ENCODE data around the gene ERFL.

Gene ERFL

DNA sequence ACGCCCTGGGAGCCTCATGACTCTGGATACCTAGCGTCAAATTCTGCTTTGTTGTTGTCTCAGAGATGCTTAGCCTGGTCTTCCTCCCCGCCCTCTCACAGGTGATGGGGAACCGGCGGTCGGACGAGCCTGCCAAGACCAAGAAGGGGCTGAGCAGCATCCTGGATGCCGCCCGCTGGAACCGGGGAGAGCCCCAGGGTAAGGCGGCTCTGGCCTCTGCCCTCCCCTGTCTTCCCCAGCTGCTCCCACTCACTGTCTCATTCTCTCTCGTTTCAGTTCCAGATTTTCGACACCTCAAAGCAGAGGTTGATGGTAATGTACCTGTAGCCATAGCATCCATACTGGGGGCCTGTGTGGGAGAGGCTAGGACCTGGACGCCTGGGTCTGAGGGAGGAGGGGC is 33.9 kb downstream of the ERFL start:
- Histone ChIP-seq H3K4me3 (ENCODE audit: low read depth in 1 of 2, low read length in 2 of 2) (no peak overlapping the region), H3K79me2 (ENCODE audit: insufficient read depth, low read length) (peaks cover 69% of the 10 kb centered on the region), H3K9me3 (ENCODE audit: insufficient read depth, low read length, severe bottlenecking) (no peaks in the 10 kb centered on the region), H2AFZ (ENCODE audit: low read depth, low read length) (no peak overlapping the region), H3K27me3 (ENCODE audit: insufficient read depth, low read length, poor library complexity) (no peaks in the 10 kb centered on the region), H3K4me2 (ENCODE audit: insufficient read depth, low read length) (no peak overlapping the region), H3K4me1 (ENCODE audit: insufficient read depth, low read length) (peaks cover 16% of the 10 kb centered on the region; the same call in 1 of the 2 replicates), H3K27ac (ENCODE audit: low read length) (no peak overlapping the region), H3K9ac (ENCODE audit: low read depth, low read length) (no peak overlapping the region), H3K36me3 (ENCODE audit: insufficient read depth, low read length) (peaks cover 91% of the 10 kb centered on the region), H4K20me1 (ENCODE audit: insufficient read depth, low read length) (peaks cover 58% of the 10 kb centered on the region)
- DNase-seq (no peak), ATAC-seq (ENCODE audit: insufficient read depth, low read depth) (no peak)
- no peak for TF ChIP-seq EZH2 (IDR thresholded peaks at IDR 0.05; ENCODE audit: borderline replicate concordance, low read depth, low read length, severe bottlenecking)
- TF ChIP-seq, protein P1, sequence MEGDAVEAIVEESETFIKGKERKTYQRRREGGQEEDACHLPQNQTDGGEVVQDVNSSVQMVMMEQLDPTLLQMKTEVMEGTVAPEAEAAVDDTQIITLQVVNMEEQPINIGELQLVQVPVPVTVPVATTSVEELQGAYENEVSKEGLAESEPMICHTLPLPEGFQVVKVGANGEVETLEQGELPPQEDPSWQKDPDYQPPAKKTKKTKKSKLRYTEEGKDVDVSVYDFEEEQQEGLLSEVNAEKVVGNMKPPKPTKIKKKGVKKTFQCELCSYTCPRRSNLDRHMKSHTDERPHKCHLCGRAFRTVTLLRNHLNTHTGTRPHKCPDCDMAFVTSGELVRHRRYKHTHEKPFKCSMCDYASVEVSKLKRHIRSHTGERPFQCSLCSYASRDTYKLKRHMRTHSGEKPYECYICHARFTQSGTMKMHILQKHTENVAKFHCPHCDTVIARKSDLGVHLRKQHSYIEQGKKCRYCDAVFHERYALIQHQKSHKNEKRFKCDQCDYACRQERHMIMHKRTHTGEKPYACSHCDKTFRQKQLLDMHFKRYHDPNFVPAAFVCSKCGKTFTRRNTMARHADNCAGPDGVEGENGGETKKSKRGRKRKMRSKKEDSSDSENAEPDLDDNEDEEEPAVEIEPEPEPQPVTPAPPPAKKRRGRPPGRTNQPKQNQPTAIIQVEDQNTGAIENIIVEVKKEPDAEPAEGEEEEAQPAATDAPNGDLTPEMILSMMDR (IDR thresholded peaks at IDR 0.05; ENCODE audit: borderline replicate concordance, extremely low read depth, low read length, poor library complexity, severe bottlenecking) = no peak

DNA sequence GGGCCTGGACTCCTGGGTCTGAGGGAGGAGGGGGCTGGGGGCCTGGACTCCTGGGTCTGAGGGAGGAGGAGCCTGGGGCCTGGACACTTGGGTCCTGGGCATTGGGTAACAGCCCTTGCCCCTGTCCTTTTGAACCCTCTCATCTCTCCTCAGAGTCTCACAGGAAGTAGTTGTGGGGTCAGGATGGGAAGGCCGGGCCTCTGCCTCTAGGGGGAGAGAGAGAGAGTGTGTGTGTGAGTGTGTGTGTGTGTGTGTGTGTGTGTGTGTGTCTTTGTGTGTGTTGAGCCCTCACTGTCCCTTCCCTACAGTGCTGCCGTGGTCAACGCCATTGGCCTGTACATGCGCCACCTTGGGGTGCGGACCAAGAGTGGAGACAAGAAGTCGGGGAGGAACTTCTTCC is 34.4 kb downstream of the ERFL start:
- peaks cover 20% of the 10 kb centered on the region for H3K4me1 ChIP-seq (ENCODE audit: insufficient read depth, low read length)
- H3K27ac ChIP-seq (ENCODE audit: low read length) = 0 out of 2 replicates have a peak overlapping the region, but pooled peaks have one; percentile 31
- TF ChIP-seq, protein P1 (IDR thresholded peaks at IDR 0.05; ENCODE audit: borderline replicate concordance, extremely low read depth, low read length, poor library complexity, severe bottlenecking) = peak; percentile 54
- no peak for TF ChIP-seq EZH2 (IDR thresholded peaks at IDR 0.05; ENCODE audit: borderline replicate concordance, low read depth, low read length, severe bottlenecking)
- DNase-seq = peak; percentile 51
- no peak overlapping the region for H2AFZ ChIP-seq (ENCODE audit: low read depth, low read length)
- H3K27me3 ChIP-seq (ENCODE audit: insufficient read depth, low read length, poor library complexity) = no peaks in the 10 kb centered on the region
- H3K36me3 ChIP-seq (ENCODE audit: insufficient read depth, low read length) = peaks cover 91% of the 10 kb centered on the region
- H3K79me2 ChIP-seq (ENCODE audit: insufficient read depth, low read length) = peaks cover 71% of the 10 kb centered on the region
- H3K9me3 ChIP-seq (ENCODE audit: insufficient read depth, low read length, severe bottlenecking) = no peaks in the 10 kb centered on the region
- no peak overlapping the region for H3K9ac ChIP-seq (ENCODE audit: low read depth, low read length)
- ATAC-seq (ENCODE audit: insufficient read depth, low read depth) = peak; percentile 57
- H3K4me2 ChIP-seq (ENCODE audit: insufficient read depth, low read length) = no peak overlapping the region
- peaks cover 63% of the 10 kb centered on the region for H4K20me1 ChIP-seq (ENCODE audit: insufficient read depth, low read length)
- no peak overlapping the region for H3K4me3 ChIP-seq (ENCODE audit: low read depth in 1 of 2, low read length in 2 of 2)

- Histone ChIP-seq H3K27ac (ENCODE audit: low read length) (peak overlapping the region; percentile 54), H3K79me2 (ENCODE audit: insufficient read depth, low read length) (peaks cover 78% of the 10 kb centered on the region), H3K4me1 (ENCODE audit: insufficient read depth, low read length) (peaks cover 35% of the 10 kb centered on the region), H3K9ac (ENCODE audit: low read depth, low read length) (no peak overlapping the region), H3K4me2 (ENCODE audit: insufficient read depth, low read length) (no peak overlapping the region), H4K20me1 (ENCODE audit: insufficient read depth, low read length) (peaks cover 62% of the 10 kb centered on the region), H3K27me3 (ENCODE audit: insufficient read depth, low read length, poor library complexity) (no peaks in the 10 kb centered on the region), H3K36me3 (ENCODE audit: insufficient read depth, low read length) (peaks cover 89% of the 10 kb centered on the region), H3K9me3 (ENCODE audit: insufficient read depth, low read length, severe bottlenecking) (no peaks in the 10 kb centered on the region), H2AFZ (ENCODE audit: low read depth, low read length) (no peak overlapping the region), H3K4me3 (ENCODE audit: low read depth in 1 of 2, low read length in 2 of 2) (no peak overlapping the region)
- no peak for ATAC-seq (ENCODE audit: insufficient read depth, low read depth)
- TF ChIP-seq EZH2 (IDR thresholded peaks at IDR 0.05; ENCODE audit: borderline replicate concordance, low read depth, low read length, severe bottlenecking) = no peak
- TF ChIP-seq, protein P1 (IDR thresholded peaks at IDR 0.05; ENCODE audit: borderline replicate concordance, extremely low read depth, low read length, poor library complexity, severe bottlenecking) = no peak
- no peak for DNase-seq
Measured at GRCh38 chr19:41892173-41892902, 35.9 kb downstream of the ERFL start.
